ENCODE measurements around the gene OR52J3.

DNA sequence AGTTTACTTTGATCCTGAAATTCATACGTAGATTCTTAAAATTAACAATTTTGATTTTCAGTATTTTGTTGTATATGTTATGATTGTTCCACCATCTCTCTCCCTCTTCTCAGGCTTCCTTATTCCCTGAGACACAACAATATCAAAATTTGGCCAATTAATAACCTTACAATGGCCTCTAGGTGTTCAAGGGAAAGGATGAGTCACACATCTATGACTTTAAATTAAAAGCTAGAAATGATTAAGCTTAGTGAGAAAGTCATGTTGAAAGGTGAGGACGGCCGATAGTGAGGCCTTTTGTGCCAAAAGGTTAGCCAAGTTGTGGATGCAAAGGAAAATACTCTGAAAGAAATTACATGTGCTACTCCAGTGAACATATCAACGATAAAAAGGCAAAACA lies 5.5 kb upstream of the OR52J3 start:
- no peak for TF ChIP-seq POLR2A (IDR thresholded peaks at IDR 0.05; ENCODE audit: borderline replicate concordance, extremely low read depth, insufficient read depth, insufficient read length)
- TF ChIP-seq, protein P1, sequence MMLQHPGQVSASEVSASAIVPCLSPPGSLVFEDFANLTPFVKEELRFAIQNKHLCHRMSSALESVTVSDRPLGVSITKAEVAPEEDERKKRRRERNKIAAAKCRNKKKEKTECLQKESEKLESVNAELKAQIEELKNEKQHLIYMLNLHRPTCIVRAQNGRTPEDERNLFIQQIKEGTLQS (IDR thresholded peaks at IDR 0.05) = no peak
- no peak for TF ChIP-seq RAD21 (IDR thresholded peaks at IDR 0.05; ENCODE audit: low read depth)

Measured in HCT116 (cell line).